NCI-H69 (cell line): ENCODE results near the gene ZNF618.
"Not testable (repeated sequence)": the region's sequence is repeated elsewhere in the genome, so short reads cannot be mapped to it uniquely, and the experiment has no call there.

Experiments used
- DNase-seq: peaks from one replicate; lab custom pipeline; 2025; lab: John Stamatoyannopoulos, UW

ZNF618 gene

DNA sequence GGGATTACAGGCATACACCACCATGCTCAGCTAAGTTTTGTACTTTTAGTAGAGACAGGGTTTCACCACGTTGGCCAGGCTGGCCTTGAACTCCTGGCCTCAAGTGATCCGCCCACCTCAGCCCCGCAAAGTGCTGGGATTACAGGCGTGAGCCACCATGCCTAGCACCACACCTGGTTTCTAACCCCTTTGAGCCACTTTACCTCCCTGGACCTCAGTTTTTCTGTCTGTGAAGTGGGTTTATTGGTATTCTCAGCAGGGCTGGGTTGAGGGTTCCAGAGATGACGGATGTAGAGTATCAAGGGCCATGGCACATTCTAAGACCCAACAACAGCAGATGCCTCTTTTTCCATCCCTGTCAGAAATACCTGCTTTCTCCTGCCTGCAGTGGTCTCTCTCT lies 163.4 kb downstream of the ZNF618 start:
- DNase-seq: no peak

DNA sequence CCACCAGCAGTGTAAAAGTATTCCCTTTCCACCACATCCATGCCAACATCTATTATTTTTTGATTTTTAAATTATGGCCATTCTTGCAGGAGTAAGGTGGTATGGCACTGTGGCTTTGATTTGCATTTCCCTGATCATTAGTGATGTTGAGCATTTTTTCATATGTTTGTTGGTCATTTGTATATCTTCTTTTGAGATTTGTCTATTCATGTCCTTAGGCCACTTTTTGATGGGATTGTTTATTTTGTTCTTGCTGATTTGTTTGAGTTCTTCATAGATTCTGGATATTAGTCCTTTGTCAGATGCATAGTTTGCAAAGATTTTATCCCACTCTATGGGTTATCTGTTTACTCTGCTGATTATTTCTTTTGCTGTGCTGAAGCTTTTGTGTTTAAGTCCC lies 167.6 kb downstream of the ZNF618 start:
- not testable (repeated sequence) for DNase-seq

DNA sequence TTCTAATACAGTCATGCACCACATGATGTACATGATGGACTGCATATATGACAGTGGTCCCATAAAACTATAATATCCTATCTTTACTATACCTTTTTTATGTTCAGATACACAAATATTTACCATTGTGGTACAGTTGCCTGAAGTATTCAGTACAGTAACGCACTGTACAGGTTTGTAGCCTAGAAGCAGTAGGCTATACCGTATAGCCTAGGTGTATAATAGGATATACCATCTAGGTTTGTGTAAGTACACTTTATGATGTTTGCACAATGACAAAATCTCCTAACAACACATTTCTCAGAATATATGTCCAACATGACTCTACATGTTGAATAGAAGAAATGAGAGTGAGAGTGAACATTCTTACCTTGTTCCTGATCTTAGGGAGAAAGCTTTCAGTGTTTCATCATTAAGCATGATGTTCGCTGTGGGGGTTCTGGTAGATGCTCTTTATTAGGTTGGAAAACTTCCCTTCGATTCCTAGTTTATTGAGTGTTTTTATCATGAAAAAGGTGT lies 170.2 kb downstream of the ZNF618 start:
- no peak for DNase-seq

DNA sequence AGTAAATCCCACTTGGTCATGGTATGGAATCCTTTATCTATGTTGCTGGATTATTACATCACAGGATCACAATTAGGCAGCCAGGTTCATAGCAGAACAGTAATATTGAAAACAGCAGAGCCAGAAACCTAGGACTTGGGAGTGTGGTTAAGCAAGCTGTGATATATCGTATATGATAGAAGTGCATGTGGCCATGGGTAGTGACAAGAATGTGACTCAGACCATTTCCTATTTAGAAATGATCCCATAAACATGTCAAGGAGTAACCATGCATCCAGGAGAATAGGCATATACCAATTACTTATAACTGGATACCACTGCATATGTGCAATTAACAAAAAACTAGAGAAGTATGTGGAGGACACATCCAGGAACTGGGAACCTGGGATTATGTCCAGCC lies 170.8 kb downstream of the ZNF618 start:
- DNase-seq: no peak

DNA sequence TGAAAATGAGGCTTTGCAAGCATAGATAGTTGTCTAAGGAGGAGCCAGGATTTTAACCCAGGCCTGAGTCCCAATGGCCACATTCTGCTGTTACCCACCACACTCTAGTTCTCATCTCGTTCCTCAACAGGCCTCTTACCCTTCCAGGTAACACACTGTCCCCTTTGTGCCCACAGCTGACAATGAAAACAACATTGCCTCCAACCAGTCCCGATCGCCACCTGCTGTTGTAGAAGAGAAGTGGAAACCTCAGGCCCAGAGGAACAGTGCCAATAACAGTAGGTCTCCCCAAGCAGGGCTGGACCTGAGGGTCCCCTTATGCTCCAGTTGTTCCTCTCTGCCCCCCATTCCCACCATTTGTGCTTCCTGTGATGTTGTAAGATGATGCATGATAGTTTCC lies 171.6 kb downstream of the ZNF618 start:
- no peak for DNase-seq

DNA sequence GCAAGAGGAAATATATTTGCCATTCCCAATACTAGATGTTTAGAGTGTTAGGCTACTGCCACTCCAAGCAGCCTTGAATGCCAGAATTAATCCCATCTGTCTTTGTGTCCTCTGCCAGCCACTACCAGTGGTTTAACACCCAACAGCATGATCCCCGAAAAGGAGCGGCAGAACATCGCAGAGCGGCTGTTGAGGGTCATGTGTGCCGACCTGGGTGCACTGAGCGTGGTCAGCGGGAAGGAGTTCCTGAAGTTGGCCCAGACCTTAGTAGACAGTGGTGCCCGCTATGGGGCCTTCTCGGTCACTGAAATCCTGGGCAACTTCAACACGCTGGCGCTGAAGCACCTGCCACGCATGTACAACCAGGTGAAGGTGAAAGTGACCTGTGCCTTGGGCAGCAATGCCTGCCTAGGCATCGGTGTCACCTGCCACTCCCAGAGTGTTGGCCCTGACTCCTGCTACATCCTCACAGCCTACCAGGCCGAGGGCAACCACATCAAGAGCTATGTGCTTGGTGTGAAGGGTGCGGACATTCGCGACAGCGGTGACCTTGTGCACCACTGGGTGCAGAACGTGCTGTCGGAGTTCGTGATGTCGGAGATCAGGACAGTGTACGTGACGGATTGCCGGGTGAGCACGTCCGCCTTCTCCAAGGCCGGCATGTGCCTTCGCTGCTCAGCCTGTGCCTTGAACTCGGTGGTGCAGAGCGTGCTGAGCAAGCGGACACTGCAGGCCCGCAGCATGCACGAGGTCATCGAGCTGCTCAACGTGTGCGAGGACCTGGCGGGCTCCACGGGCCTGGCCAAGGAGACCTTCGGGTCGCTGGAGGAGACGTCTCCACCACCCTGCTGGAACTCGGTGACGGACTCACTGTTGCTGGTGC lies 172.7 kb downstream of the ZNF618 start:
- DNase-seq: no peak

DNA sequence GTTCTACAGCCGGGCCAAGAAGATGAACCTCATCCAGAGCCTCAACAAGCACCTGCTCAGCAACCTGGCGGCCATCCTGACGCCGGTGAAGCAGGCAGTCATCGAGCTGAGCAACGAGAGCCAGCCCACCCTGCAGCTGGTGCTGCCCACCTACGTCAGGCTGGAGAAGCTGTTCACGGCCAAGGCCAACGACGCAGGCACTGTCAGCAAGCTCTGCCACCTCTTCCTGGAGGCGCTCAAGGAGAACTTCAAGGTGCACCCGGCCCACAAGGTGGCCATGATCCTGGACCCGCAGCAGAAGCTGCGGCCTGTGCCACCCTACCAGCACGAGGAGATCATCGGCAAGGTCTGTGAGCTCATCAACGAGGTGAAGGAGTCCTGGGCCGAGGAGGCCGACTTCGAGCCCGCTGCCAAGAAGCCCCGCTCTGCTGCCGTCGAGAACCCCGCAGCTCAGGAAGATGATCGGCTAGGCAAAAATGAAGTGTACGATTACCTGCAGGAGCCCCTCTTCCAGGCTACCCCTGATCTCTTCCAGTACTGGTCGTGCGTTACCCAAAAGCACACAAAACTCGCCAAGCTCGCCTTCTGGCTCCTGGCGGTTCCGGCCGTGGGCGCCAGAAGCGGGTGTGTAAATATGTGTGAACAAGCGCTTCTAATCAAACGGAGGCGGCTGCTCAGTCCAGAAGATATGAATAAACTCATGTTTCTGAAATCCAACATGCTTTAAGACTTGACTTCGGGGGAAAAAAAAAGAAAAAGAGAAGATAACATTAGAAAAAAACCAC lies 173.5 kb downstream of the ZNF618 start:
- DNase-seq: no peak

DNA sequence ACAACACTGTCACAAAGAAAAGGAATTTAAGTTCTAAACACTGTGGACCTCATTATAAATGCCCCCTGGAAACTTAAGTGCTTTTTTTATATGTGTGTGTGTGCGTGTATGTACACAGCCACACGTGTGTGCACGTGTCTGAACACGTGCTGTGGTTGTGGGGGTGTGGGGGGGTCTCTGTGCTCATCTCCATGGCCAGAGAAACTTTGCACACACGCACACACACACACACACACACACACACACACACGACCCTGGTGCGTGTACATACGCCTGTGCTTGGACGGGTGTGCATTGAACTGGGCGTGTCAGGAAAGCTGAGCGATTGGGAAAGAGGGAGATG lies 174.1 kb downstream of the ZNF618 start:
- no peak for DNase-seq

DNA sequence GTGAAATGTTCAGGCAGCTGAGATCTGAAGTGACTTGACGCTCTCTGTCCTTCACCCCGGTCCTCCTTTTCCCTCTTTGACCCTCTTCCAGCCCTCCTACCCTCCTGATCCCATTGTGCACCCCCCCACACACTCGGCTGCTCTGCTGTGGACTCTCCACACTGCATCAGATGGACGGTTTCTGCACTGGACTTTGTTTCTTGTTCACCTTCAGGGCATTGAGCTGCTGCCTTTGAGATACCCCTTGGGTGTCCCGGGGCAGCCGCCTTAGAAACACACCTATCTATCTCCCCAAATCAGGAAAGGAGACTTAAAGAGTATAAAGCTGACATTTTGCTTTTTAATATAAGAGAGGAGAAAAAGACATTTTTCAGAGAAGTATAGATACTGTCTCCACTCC lies 174.5 kb downstream of the ZNF618 start:
- no peak for DNase-seq

DNA sequence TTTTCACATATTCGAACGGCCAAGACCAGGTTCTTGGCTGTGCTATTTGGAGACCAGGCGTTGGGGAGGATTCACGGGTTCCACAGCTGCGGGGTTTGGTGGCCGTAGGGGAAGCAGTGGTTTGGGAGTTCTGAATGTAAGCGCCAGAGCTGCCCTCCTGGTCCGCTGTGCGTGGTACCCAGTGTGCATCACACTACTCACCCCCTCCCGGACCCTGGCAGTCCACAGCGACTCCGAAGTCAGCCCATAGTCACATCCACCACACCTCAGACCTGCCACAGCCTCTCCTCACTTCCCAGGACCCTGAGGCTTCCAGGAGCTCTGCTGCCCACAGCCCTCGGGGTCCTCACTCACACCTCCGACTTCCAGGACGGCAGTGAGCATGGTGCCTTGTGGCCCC lies 175.2 kb downstream of the ZNF618 start:
- DNase-seq: no peak

DNA sequence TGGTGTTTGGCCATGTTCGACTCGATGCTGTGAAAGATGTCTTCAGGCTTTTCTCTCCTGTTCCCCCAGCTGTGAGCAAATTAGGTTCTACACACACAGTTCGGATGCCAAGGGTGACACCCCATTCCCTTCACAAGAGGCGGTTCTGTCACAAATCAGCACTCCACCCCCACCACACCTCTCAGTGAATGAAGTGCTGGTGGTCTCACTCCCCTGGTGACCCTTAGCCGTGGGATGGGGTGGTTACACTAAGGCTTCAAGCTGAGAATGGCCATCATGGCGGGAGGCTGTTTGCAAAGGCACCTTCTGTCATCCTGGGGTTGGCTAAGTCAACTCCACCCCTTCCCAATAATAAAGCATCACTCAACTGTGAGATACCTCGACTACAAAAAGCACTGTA lies 175.6 kb downstream of the ZNF618 start:
- no peak for DNase-seq

DNA sequence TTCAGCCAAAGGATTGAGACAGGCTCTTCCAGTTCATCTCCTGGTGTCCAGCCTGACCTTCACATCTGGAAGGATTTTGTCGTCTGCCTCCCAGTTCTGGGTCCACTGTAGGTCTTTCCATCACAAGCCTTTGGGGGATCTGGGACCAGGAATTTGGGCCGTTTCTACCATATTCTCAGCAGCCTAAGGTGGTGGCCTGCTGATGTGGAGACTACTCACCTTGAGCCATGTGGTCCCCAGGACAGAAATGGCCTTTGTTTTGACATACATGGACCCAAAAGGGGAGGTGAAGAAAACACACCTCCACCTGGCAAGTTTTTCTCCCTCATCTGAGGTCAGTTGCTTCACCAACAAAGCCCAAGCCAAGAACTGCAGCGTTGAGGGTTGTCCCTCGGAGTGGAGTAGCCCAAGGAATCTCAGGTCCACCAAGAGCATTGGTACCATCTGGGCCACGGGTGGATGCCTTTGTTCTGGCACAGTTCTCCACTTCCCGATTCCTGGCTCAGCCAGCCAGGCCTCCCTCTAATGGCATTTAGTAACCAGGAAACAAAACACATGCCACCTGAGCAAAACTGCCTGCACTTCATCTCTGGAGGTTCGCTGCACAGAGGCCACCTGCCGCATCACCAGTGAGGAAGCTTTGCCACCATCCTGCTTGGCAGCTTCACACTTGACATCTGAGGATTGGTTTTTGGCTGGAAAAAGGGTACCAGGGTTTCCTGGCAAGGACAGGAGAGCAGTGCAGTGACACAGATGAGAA lies 177.3 kb downstream of the ZNF618 start:
- no peak for DNase-seq

DNA sequence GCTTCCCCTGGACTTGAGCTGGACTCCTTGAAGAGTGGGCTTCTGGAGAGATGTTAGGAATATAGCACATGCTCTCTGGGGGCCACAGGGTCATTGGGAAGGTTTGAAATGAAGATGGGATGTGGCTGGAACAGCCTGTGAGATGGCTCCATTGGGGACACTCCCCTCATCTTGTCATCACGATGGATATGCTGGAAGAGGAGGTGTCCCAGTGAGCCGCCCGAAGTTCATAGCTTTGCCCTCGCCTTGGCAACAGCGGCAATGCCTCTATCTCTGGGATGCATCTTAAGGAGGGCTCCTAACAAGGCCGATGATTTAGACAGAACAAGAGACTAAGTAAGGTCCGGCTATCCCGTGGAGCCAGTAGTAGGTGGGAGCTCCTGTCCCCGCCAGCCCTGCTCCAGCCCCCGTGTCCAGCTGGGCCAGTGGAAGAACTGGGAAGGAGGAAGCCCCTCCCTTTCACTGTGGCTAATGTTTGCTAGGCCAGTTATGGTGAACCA lies 178.1 kb downstream of the ZNF618 start:
- DNase-seq: no peak

DNA sequence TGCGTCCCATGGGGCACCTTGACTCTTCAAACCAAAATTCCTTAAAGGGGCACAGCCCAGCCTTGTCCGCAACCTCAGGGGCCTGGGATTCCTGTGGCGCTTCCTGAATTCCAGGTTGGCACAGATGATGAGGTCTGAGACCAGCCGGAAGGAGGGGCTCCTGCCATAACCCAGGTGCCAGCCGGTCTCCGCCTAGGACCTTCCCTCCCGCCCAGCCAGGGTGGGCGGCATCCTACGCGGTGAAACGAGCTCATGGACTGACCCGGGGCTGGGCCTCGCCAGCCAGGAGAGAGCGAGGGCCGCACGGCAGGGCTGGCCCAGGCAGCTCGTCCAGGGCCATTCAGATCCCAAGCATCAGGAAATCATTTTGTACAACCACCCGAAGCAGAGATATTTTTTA lies 179.0 kb downstream of the ZNF618 start:
- no peak for DNase-seq

DNA sequence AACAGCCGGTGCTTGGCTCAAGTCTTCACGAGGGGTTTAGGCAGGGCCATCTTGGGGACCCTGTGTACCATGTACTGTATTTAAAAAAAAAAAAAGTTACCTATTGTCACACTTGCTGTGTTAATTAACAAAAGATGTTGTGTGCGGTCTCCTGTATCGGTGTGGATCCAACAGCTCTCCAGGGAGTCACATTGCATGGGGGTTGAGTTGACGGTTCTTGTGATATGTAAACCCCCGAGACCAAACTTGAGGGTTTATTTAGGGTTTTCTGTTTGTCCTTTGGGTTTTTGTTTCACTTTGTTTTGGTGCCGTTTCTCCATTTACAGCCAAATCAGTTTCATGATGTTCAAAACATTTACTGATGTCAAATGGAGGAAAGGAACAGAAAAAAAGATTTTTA lies 179.8 kb downstream of the ZNF618 start:
- no peak for DNase-seq

DNA sequence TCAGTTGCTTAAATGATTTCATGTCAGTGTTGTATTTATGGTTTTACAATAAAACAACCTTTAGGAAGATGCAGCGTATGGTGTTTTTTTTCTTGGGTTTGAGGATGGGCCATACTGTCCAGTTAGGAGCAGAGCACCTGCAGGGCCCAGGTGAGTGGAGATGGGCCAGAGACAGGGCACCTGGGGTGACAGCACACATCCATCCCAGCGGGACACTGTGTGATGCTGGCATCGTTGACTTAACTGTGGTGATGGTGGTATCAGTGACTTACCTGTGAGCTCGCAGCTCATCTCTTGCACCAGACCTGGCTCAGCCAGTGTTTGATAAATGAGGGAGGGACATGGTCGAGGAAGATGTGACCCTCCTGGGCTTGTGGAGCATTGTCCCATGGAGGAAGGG lies 180.4 kb downstream of the ZNF618 start:
- DNase-seq: no peak

DNA sequence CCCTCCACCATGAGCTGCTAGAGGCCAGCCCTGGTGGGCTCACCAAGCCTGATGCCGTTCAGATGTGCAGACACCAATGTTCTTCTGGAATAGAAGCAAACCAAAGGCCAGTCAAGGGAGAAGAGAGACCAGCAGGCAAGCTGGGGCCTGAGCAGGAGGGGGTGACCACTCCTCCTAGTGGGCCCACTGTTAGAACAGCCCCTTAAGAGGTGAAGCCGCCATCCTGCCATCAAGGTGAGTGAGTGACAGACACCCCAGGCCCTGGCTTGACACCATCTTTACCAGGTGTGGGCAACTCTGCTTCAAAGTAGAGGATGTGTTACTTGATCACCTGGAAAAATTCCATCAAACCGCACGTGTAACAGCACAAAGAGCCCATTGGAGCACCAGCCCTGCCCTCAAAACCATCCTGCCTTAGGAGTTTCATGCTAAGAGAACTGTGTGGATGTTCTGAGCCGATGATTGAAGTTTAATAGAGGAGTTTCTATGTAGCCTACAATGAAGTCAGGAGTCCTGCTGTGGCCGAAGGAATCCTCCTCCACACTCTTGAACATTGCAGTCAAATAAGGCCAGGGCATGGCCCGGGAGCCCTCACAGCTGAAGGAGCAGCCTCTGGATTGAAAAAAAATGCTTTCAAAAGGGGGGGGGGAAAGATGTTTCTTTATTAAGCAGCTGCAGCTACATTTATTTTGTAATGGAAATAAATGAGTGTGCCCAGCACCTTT lies 181.2 kb downstream of the ZNF618 start:
- no peak for DNase-seq

DNA sequence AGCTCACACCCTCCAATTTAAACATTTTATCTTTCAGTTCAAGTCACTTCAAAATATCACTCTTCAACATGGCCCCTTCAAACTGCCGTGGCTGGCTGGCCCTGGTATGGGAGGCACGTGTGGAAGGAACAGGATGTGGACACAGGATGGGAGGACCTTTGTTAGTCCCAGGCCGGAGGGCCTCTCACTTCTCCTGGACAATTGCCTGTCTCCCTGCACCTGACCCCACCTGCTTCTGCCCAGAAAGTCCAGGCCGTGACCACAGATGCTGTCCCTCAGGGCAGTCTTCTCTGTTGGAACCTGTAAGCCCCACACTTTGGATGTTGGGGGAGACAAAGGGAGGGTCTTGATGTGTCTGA lies 182.6 kb downstream of the ZNF618 start:
- no peak for DNase-seq

DNA sequence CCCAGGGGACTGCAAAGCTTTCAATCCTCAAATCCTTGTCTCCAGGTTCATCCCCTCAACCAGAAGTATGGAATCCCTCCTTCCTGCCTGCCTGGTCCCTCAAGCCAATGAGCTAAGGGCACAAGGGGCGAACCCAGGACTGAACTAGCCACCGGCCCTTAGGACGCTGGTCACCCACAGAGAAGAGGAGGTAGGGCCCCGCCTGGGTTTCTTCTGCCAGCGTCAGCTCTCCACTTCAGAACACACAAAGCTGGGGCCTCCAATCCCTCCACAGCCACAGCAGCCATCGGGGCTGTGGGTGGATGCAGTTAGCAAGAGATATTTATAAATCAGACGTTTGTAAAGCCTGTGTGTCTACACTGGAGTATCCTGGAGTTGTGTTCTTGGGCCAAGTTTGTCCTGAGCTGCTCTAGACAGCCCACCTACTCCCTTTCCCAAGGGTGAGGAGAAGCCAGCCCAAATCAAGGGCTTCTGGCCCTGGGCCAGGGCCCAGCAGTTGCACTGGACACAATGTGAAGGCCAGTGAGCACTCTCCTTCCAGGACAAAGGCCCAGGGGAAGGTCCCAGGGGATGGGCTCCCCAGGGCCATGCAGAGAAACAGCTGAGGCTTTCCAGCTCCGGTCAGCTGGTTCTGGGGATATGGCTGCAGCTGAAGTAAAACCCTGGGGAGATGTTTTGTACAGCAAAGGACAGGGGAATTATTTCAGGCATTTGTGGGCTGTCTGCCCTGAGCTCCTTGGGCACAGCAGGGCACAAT lies 183.1 kb downstream of the ZNF618 start:
- no peak for DNase-seq

DNA sequence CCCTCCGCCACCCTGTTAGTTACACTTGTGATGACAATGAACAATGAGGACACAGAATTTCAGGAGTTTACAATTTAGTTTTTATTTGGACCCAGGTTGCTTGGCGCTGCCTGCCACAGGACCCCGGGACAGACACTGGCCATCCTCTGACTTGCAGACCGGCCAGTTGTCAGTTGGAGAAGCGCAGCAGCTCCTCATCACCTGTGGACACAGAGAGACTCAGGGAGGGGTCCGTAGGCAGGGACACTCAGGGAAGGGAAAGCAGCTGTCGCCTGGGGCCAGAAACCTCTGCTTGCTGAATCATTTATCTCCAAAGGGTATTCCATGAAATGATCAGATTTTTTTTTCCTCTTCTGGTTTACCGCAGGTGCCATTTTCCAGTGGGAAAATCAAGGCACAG lies 184.0 kb downstream of the ZNF618 start:
- no peak for DNase-seq

DNA sequence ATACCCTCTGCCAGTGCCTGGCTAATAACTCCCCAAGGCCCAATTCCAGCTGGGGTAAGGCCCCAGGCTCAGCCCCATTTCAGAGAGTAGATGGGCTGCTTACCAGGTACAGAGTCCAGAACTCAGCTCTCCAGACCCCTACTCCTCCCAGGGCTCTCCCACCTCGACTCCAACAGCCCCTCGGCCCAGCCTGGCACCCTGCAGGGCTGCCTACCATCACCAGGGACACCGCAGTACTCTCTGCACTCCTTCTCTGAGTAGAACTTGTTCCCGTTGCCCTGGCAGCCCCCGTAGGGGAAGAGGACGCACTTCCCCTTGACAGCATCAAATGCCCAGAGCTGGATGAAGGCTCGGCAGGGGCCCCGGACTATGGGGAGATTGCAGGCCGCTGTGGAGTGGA lies 184.6 kb downstream of the ZNF618 start:
- no peak for DNase-seq
